Measurements from ENCODE around the gene PLCH1.

PLCH1 gene

DNA sequence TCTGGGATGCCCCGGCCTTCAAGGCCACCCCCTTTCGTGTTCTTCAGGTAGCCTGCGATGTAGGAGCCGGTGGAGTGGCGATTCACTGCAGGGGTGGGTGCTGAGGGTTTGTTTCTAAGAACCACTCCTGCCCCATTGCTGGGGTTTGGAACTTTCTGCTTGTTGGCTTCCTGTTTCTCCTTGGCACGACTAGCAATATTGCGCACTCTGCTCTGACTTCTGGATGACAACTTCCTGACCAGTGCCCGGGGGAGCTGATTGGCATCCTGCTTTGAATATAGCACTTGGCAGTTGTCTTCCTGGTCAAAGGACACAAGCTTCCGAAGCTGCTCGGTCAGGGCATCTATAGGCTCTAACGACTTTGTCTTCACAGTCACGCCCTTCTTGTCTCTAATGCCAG, 263.8 kb downstream of the PLCH1 start:
- TF ChIP-seq, protein P1, sequence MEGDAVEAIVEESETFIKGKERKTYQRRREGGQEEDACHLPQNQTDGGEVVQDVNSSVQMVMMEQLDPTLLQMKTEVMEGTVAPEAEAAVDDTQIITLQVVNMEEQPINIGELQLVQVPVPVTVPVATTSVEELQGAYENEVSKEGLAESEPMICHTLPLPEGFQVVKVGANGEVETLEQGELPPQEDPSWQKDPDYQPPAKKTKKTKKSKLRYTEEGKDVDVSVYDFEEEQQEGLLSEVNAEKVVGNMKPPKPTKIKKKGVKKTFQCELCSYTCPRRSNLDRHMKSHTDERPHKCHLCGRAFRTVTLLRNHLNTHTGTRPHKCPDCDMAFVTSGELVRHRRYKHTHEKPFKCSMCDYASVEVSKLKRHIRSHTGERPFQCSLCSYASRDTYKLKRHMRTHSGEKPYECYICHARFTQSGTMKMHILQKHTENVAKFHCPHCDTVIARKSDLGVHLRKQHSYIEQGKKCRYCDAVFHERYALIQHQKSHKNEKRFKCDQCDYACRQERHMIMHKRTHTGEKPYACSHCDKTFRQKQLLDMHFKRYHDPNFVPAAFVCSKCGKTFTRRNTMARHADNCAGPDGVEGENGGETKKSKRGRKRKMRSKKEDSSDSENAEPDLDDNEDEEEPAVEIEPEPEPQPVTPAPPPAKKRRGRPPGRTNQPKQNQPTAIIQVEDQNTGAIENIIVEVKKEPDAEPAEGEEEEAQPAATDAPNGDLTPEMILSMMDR (IDR thresholded peaks at IDR 0.05; ENCODE audit: insufficient read depth, low read depth, low read length, missing control alignments), result no peak
- no peak for DNase-seq (ENCODE audit: low read depth)
- no peak overlapping the region for H3K4me3 ChIP-seq (ENCODE audit: low read depth, low read length)

DNA sequence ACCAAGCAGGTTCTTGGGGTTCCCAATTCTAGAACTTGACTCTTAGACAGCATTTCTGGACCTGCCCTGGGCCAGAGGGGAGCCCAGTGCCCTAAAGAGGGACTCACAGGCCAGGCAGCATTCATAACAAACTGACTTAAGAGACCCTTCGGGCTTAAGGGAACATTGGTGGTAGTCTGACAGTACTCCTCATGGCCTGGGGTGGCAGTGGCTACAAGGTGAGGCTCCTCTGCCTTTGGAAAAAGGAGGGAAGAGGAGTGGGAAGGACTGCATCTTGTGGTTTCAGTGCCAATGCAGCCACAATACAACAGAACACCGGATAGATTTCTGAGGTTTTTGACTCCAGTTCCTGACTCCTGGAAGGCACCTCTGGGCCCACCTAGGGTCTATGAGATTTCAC, 279.2 kb downstream of the PLCH1 start:
- TF ChIP-seq, protein P1 (IDR thresholded peaks at IDR 0.05; ENCODE audit: insufficient read depth, low read depth, low read length, missing control alignments), result no peak
- no peak overlapping the region for H3K4me3 ChIP-seq (ENCODE audit: low read depth, low read length)
- DNase-seq (ENCODE audit: low read depth), result no peak

DNA sequence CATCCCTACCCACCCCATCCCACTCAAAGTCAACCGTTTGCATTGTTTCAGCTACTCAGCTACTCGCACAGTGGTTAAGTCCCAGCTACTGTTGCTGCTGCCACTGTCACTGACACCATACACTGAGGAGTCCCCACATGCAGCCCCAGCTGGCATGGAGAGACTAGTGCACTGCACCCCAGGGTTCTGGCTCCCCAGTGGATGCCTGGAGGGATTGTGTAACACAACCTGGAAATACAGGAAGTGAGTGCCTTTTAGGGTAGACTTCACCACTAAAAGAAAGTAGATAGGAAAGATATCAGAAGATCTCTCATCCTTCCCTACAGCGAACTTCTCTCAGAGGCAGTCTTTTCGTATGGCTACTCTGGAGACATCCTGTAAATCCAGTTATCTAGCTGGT, 282.2 kb downstream of the PLCH1 start:
- TF ChIP-seq, protein P1 (IDR thresholded peaks at IDR 0.05; ENCODE audit: insufficient read depth, low read depth, low read length, missing control alignments), result no peak
- no peak for DNase-seq (ENCODE audit: low read depth)
- H3K4me3 ChIP-seq (ENCODE audit: low read depth, low read length), result no peak overlapping the region

DNA sequence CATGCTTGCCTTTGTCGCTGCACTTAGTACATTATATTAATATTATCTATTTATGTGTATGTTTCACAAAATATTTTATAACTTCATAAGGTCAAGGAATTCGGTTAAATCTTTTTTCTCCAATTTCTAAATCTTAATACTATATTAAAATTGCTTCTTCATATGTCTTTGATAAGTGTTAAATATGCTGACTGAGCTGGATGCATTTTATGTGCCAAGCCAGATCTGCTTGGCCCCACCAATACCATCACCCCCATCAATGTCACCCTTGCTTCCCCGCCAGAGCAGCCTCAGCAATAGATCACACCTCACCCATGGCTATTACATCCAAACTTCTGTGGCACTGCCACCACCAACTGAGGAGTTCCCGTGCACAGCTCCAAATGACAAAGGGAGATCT, 287.3 kb downstream of the PLCH1 start:
- no peak overlapping the region for H3K4me3 ChIP-seq (ENCODE audit: low read depth, low read length)
- TF ChIP-seq, protein P1 (IDR thresholded peaks at IDR 0.05; ENCODE audit: insufficient read depth, low read depth, low read length, missing control alignments), result no peak
- DNase-seq (ENCODE audit: low read depth), result no peak

DNA sequence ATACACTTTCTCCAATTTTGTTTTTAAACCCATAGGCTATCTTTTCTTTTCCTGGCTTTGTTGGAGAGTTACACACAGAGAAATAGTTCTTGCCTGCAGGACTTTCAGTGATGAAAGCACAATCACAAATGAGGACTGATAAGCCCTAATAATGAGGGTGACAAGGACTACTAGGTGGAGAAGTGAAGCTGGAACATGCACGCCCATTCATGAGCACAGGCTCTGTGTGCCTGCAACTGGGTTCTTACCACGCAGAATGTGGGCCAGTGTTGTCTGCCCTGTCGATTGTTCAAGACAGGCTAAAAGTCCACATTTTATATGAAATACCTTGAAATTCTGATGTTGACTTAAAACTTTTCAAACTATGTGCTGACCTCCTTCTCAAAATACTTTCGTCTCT, 289.1 kb downstream of the PLCH1 start:
- no peak for DNase-seq (ENCODE audit: low read depth)
- TF ChIP-seq, protein P1 (IDR thresholded peaks at IDR 0.05; ENCODE audit: insufficient read depth, low read depth, low read length, missing control alignments), result no peak

DNA sequence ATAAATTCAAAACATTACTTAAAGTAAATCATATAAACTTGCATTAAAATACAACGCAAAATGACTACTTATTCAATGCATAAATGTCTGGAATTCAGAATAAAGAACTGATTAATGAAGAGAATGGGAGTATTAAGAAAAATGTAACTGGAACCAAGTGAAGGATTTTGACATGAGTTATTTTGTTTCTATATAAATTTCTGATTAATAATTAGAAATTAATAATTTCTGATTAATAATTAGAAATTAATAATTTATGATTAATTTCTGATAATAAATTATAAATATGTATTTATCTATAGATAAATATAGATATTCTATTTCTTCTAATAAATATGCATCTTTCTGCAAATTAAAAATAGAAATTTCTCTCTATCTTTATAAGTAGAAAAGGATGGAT, 291.4 kb downstream of the PLCH1 start:
- H3K4me3 ChIP-seq (ENCODE audit: low read depth, low read length), result no peak overlapping the region
- TF ChIP-seq, protein P1 (IDR thresholded peaks at IDR 0.05; ENCODE audit: insufficient read depth, low read depth, low read length, missing control alignments), result no peak
- no peak for DNase-seq (ENCODE audit: low read depth)

More for the DNA sequence above, 289.1 kb downstream of the PLCH1 start:
- no peak overlapping the region for H3K4me3 ChIP-seq (ENCODE audit: low read depth, low read length)

DNA sequence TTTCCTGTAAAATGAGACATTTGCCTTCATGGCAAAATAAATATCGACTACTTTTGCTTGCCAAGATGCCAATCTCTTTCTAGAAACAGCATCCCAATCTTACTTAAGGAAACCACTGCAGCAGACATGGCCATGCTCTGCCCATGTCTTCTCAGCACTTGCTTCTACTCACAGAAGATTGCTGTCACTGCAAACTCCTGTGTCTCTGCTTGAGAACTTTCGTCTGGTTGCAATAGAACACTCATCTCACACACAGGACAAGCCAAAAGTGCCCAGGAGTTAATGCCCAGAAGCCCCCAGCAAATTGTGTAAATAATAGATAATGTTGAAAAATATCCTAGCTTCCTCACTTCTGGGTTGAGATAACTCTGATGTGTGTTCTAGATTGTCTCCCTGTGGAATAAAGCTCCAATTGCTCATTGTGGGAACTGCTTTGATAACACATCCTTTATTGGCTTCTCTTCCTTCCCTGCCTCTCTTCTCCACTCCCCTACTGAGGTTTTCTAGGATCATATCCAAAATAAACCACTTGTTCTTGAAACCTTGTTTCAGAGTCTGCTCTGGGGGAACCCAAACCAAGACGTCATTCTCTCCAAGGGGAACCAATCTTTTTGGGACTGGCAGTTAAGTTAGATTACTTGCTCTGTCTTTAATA, 295.1 kb downstream of the PLCH1 start:
- TF ChIP-seq, protein P1 (IDR thresholded peaks at IDR 0.05; ENCODE audit: insufficient read depth, low read depth, low read length, missing control alignments), result no peak
- no peak overlapping the region for H3K4me3 ChIP-seq (ENCODE audit: low read depth, low read length)
- no peak for DNase-seq (ENCODE audit: low read depth)
